ENCODE results near the gene FAM20A.

DNA sequence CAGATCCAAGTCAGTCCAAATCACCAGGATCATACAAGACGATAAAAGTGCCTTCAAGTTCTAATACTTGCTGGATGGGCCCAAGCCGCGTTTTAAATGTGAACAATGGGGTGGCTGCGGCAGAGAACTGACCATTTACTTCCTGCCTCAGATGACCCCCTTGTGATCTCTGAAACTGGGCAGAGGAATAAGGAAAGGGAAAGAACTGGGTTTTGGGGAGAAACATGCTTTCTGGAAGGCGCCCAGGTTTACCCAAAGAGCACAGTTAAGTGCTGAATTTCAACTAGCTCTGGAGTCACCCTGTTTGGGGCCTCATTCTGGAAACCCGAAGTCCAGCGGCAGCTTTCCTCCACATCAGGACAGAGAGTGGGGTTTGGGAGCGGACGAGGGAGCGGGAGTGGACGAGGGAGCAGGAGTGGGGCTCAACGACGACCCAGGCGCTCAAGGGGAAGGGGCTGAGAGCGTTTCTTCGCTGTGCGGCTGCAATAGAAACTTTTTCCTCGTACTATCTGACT, 1.6 kb downstream of the FAM20A start:
- TF ChIP-seq, protein P1, sequence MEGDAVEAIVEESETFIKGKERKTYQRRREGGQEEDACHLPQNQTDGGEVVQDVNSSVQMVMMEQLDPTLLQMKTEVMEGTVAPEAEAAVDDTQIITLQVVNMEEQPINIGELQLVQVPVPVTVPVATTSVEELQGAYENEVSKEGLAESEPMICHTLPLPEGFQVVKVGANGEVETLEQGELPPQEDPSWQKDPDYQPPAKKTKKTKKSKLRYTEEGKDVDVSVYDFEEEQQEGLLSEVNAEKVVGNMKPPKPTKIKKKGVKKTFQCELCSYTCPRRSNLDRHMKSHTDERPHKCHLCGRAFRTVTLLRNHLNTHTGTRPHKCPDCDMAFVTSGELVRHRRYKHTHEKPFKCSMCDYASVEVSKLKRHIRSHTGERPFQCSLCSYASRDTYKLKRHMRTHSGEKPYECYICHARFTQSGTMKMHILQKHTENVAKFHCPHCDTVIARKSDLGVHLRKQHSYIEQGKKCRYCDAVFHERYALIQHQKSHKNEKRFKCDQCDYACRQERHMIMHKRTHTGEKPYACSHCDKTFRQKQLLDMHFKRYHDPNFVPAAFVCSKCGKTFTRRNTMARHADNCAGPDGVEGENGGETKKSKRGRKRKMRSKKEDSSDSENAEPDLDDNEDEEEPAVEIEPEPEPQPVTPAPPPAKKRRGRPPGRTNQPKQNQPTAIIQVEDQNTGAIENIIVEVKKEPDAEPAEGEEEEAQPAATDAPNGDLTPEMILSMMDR (conservative IDR thresholded peaks at IDR 0.05; ENCODE audit: low read length), result no peak
- TF ChIP-seq EZH2phosphoT487 (IDR thresholded peaks at IDR 0.05; ENCODE audit: borderline replicate concordance), result no peak
